ENCODE data around the gene RBM28. TPM values are rescaled to one million over a fixed set of nuclear protein-coding genes. Genes with fewer than 3 reads are reported as not detected.

Gene RBM28
- total and polyA plus RNA-seq, 7 donors: 22.8 to 45.0 (median 28.8) TPM

DNA sequence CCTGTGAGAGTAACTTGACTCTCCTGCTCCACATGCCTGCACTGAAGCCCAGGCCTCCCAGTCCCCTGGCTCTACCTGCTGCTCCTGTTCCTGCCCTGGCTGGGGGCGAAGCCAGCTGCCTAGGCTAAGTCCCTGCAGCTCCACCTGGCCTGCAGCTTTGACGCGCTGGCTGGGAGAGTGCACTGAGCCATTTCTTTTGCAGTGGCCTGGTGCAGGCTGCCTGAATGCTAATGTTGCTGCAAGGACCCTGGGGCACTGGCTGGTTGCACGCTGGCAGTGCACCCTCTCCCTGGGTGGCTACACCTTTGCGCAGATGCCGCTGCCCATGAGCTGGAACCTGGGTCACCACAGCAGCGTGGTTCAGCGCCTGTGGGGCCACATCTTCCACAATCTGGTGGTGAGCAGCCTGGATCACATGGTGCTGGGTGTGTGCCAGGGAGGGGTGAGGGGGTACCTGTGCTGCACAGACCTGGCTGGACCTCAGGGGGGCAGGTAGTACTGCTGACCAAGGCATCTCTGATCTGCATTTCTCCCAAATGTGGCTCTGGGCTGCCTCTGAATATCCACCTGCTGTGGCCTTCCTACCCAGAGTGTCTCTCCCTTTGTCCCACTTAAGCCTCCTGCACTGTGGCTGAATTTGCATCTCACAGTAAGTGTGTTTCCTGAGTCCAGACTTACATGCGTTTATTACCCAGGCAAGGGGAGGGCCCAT lies 46.1 kb upstream of the RBM28 start:
- TF ChIP-seq CTCF (IDR thresholded peaks at IDR 0.05): no peak
- Histone ChIP-seq H3K27me3 (ENCODE audit: insufficient read depth in 3 of 3, low read length in 2 of 3) (no peaks in the 10 kb centered on the region), H3K36me3 (ENCODE audit: insufficient read depth in 1 of 2, low read depth in 1 of 2) (peaks cover 0 to 10% of the 10 kb centered on the region in 2 donors), H3K27ac (no peak overlapping the region), H3K9me3 (no peaks in the 10 kb centered on the region), H3K4me3 (no peak overlapping the region), H3K4me1 (peaks cover 10% of the 10 kb centered on the region)
- DNase-seq (no peak), ATAC-seq (no peak)
- 79 to 80% (median 80%) methylated on average over 9 of the region's 9 CpGs for WGBS, 3 donors
- intact Hi-C loops (cut with DNase I): no loop called here

DNA sequence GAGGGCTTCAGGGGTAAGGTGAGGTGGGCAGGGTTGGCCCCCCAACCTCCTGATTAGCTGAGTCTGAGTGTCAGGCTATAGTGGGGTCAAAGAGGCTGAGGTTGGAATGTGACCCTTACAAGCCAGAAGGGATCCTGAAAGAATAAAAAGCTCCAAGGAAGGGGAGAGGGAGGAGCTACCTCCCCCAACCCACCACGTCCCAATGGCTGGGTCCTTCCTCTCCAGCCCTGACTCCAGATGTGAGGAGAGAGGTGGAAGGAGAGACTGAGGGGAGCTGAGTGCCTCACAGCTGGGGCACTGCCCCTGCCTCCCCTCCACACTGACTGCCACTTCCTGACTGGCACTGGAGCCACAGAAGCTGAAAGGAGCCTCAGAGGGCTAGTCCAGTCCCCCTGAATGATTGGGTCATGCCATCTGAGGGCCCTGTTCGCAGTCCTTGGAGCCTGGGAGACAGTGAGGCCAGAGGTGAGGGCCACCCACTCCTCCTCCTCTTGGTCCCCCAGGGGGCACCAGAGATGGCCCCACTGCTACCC lies 45.4 kb upstream of the RBM28 start:
- Histone ChIP-seq H3K9me3 (no peaks in the 10 kb centered on the region), H3K4me1 (peaks cover 10% of the 10 kb centered on the region), H3K27me3 (ENCODE audit: insufficient read depth in 3 of 3, low read length in 2 of 3) (no peaks in the 10 kb centered on the region), H3K36me3 (ENCODE audit: insufficient read depth in 1 of 2, low read depth in 1 of 2) (peaks cover 0 to 4% of the 10 kb centered on the region in 2 donors), H3K27ac (no peak overlapping the region), H3K4me3 (no peak overlapping the region)
- 41 to 59% (median 53%) methylated on average over 2 of the region's 2 CpGs for WGBS, 3 donors
- ATAC-seq: no peak
- intact Hi-C loops (cut with DNase I): no loop called here
- no peak for DNase-seq
- TF ChIP-seq CTCF (IDR thresholded peaks at IDR 0.05): no peak

DNA sequence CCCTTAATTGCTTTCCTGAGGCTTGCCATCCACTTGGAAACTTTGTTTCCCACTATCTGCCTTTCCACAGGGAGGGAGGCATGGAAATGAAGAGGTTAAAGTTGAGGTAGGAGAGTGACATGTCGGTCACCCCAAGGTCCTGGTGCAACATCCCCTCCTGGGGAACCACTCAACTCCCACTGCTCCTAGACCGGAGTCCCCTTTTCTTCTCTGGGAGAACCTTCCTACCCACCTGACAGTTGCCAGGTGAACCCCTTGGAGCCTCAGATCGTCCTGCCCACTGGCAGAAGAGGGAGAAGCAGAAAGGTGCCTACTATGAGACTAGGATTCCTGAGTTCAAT lies 44.4 kb upstream of the RBM28 start:
- peak in 1 of 4 donors; percentile 4 for ATAC-seq
- 40 to 52% (median 44%) methylated on average over 3 of the region's 3 CpGs for WGBS, 3 donors
- Histone ChIP-seq H3K9me3 (no peaks in the 10 kb centered on the region), H3K27me3 (ENCODE audit: insufficient read depth in 3 of 3, low read length in 2 of 3) (no peaks in the 10 kb centered on the region), H3K36me3 (ENCODE audit: insufficient read depth in 1 of 2, low read depth in 1 of 2) (no peaks in the 10 kb centered on the region), H3K4me3 (no peak overlapping the region), H3K4me1 (peaks cover 17% of the 10 kb centered on the region), H3K27ac (no peak overlapping the region)
- no peak for DNase-seq
- intact Hi-C loops (cut with DNase I): no loop called here
- no peak for TF ChIP-seq CTCF (IDR thresholded peaks at IDR 0.05)

GRCh38 chr7:128387216-128388144 lies 43.8 kb upstream of the RBM28 start:
- no peak overlapping the region for H3K4me3 ChIP-seq

More at GRCh38 chr7:128387216-128388144, 43.8 kb upstream of the RBM28 start:
- Histone ChIP-seq H3K4me1 (peaks cover 20% of the 10 kb centered on the region), H3K27ac (no peak overlapping the region), H3K27me3 (ENCODE audit: insufficient read depth in 3 of 3, low read length in 2 of 3) (no peaks in the 10 kb centered on the region), H3K9me3 (no peaks in the 10 kb centered on the region), H3K36me3 (ENCODE audit: insufficient read depth in 1 of 2, low read depth in 1 of 2) (no peaks in the 10 kb centered on the region)
- intact Hi-C loops (cut with DNase I): loop anchor here (1.0 to 2.0 kb wide), 2 partner anchors 39 kb away; no protein-coding TSS in a partner anchor
- DNase-seq (peak; percentile 83 to 92), ATAC-seq (peak; percentile 75 to 94 (median 86))
- WGBS, 3 donors: 23 to 27% (median 24%) methylated on average over 24 of the region's 24 CpGs
- peak; percentile 90 for TF ChIP-seq CTCF (IDR thresholded peaks at IDR 0.05)
